ENCODE results near the gene LTB4R. TPM values are rescaled to one million over a fixed set of nuclear protein-coding genes. Genes with fewer than 3 reads are reported as not detected.
A peak's percentile ranks its signal among the peaks of the same experiment; 100 is the strongest.

LTB4R gene
- total and polyA plus RNA-seq, 2 donors (not counting 1 experiment from before 2014, with no cell fraction given): 0.62 to 0.66 TPM

DNA sequence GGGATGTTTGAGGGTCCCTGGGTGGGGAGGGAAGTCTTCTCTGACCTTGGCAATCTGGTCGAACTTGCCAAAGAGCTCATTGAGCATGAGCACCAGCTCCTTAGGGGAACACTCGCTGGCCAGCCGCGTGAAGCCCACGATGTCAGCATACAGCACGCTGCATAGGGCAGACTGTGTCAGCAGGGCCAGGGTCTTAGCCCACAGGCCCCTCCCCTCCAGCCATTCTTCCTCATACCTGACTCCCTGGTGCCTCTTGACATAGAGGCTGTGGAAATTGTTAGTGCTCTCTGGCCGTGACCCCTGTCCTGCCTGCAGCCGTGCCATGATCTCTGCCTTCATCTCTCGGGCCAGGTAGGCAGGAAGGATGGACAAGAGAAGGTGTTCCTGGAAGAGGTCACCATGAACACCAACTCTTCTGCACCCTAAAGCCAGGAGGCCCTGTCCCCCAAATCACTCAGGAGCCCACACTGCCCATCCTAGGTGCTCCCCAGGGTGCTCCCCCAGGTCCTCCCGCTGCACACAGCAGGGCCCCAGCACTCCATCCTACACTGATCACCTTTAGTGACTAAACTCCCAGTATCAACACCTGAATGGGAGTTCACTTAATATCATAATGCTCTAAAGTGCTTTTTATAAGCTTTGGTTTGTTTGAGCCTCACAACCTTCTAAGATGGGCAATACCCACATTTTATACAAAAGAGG lies 19.8 kb downstream of the LTB4R start:
- TF ChIP-seq, protein P1, sequence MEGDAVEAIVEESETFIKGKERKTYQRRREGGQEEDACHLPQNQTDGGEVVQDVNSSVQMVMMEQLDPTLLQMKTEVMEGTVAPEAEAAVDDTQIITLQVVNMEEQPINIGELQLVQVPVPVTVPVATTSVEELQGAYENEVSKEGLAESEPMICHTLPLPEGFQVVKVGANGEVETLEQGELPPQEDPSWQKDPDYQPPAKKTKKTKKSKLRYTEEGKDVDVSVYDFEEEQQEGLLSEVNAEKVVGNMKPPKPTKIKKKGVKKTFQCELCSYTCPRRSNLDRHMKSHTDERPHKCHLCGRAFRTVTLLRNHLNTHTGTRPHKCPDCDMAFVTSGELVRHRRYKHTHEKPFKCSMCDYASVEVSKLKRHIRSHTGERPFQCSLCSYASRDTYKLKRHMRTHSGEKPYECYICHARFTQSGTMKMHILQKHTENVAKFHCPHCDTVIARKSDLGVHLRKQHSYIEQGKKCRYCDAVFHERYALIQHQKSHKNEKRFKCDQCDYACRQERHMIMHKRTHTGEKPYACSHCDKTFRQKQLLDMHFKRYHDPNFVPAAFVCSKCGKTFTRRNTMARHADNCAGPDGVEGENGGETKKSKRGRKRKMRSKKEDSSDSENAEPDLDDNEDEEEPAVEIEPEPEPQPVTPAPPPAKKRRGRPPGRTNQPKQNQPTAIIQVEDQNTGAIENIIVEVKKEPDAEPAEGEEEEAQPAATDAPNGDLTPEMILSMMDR (conservative IDR thresholded peaks at IDR 0.05 in 1 of 2, IDR thresholded peaks at IDR 0.05 in 1 of 2; ENCODE audit: low read depth in 1 of 2, low read length in 2 of 2): no peak
- no peak for TF ChIP-seq EZH2 (IDR thresholded peaks at IDR 0.05; ENCODE audit: low read length, missing control alignments)
- no peak overlapping the region for H3K4me3 ChIP-seq (replicated peaks in 1 of 4; ENCODE audit: control extremely low read depth in 1 of 4, insufficient read depth in 1 of 4, low read depth in 3 of 4, low read length in 4 of 4)
- H3K4me2 ChIP-seq (ENCODE audit: extremely low read depth, insufficient read depth, low read length): no peak overlapping the region
- no peak overlapping the region for H3K27ac ChIP-seq (ENCODE audit: insufficient read depth, low read length)
- no peak overlapping the region for H3K9ac ChIP-seq (ENCODE audit: insufficient read depth, low read length)
- no peaks in the 10 kb centered on the region for H3K9me3 ChIP-seq (ENCODE audit: control insufficient read depth, insufficient read depth, low read depth, low read length)
- no peaks in the 10 kb centered on the region for H3K36me3 ChIP-seq (ENCODE audit: control insufficient read depth, insufficient read depth, low read length)
- H3K4me1 ChIP-seq (ENCODE audit: control insufficient read depth, extremely low read depth, insufficient read depth, low read length): peaks cover 2% of the 10 kb centered on the region
- DNase-seq (ENCODE audit: low read depth in 2 of 2): no peak
- H2AFZ ChIP-seq (ENCODE audit: low read length): no peak overlapping the region
- H3K27me3 ChIP-seq (ENCODE audit: control insufficient read depth, insufficient read depth, low read length): peaks cover 21% of the 10 kb centered on the region
- H3K79me2 ChIP-seq (ENCODE audit: control insufficient read depth, insufficient read depth, low read length): no peaks in the 10 kb centered on the region
- H4K20me1 ChIP-seq (ENCODE audit: control insufficient read depth, extremely low read depth, insufficient read depth, low read length): no peaks in the 10 kb centered on the region

DNA sequence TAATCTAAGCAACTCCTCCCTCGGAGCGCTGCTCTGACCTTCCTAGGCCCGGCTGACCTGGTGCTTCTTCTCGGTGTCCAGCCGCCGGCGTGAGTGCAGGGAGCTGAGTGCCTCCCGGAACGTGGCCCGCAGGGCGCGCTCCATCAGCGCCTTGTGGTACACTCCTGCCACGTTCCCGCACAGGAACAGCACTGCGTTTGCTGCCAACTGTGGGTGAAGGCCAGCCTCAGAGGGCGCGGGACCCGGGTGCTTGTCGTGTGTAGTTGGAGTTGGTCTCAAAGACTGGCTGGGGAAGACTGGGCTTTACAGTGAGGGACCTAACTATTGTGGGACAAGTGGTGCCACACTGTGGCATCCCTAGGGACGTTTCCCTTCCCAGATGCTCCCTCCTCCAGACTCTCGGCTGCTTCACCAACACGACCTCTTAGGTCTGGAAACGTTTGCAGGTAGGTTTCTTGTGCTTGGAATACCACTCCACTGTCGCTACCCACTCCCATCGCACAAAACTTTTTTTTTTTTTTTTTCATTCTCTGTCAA lies 20.5 kb downstream of the LTB4R start:
- Histone ChIP-seq H3K27ac (ENCODE audit: insufficient read depth, low read length) (no peak overlapping the region), H3K9me3 (ENCODE audit: control insufficient read depth, insufficient read depth, low read depth, low read length) (no peaks in the 10 kb centered on the region), H3K9ac (ENCODE audit: insufficient read depth, low read length) (no peak overlapping the region), H3K4me1 (ENCODE audit: control insufficient read depth, extremely low read depth, insufficient read depth, low read length) (peaks cover 2% of the 10 kb centered on the region), H3K36me3 (ENCODE audit: control insufficient read depth, insufficient read depth, low read length) (no peaks in the 10 kb centered on the region), H4K20me1 (ENCODE audit: control insufficient read depth, extremely low read depth, insufficient read depth, low read length) (no peaks in the 10 kb centered on the region), H3K4me3 (replicated peaks in 1 of 4; ENCODE audit: control extremely low read depth in 1 of 4, insufficient read depth in 1 of 4, low read depth in 3 of 4, low read length in 4 of 4) (no peak overlapping the region), H2AFZ (ENCODE audit: low read length) (no peak overlapping the region), H3K4me2 (ENCODE audit: extremely low read depth, insufficient read depth, low read length) (no peak overlapping the region), H3K79me2 (ENCODE audit: control insufficient read depth, insufficient read depth, low read length) (no peaks in the 10 kb centered on the region), H3K27me3 (ENCODE audit: control insufficient read depth, insufficient read depth, low read length) (peaks cover 24% of the 10 kb centered on the region)
- DNase-seq (ENCODE audit: low read depth in 2 of 2): no peak
- TF ChIP-seq, protein P1 (conservative IDR thresholded peaks at IDR 0.05 in 1 of 2, IDR thresholded peaks at IDR 0.05 in 1 of 2; ENCODE audit: low read depth in 1 of 2, low read length in 2 of 2): no peak
- TF ChIP-seq EZH2 (IDR thresholded peaks at IDR 0.05; ENCODE audit: low read length, missing control alignments): no peak

DNA sequence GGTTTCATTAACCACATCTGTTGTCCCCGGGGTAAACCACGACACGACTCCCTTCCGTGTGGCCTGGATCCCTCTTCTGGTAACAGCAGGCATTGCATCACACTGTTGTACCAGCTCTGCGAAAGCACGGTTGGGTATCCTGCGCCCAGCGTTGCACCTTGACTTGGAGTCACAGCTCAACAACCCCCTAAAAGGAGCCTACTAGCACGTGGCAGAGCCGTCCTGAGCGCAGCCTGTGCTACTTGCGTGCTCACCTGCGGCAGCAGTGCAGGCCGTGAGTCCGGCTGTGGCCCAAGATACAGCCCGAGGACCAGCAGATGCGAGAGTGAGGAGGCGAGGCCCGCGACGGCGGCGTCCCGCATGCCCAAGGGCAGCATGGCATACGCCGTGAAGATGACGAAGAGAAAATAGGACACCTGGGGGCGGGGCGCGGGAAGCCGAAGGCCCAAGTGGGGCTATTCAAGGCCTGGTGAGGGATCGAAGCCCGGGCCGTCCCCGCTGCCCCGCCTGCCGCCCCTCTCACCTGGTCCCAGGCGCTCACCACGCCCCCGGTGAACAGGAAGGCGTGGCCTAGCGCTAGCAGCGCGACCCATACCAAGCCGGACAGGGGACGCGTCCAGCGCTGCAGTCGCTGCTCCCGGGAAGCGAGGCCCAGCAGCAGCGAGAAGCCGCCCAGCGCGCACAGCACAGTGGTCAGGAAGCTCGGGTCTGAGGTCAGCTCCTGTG lies 21.1 kb downstream of the LTB4R start:
- no peak for TF ChIP-seq EZH2 (IDR thresholded peaks at IDR 0.05; ENCODE audit: low read length, missing control alignments)
- TF ChIP-seq, protein P1 (conservative IDR thresholded peaks at IDR 0.05 in 1 of 2, IDR thresholded peaks at IDR 0.05 in 1 of 2; ENCODE audit: low read depth in 1 of 2, low read length in 2 of 2): peak; percentile 82
- Histone ChIP-seq H4K20me1 (ENCODE audit: control insufficient read depth, extremely low read depth, insufficient read depth, low read length) (no peaks in the 10 kb centered on the region), H3K9ac (ENCODE audit: insufficient read depth, low read length) (no peak overlapping the region), H3K9me3 (ENCODE audit: control insufficient read depth, insufficient read depth, low read depth, low read length) (no peaks in the 10 kb centered on the region), H3K79me2 (ENCODE audit: control insufficient read depth, insufficient read depth, low read length) (no peaks in the 10 kb centered on the region), H2AFZ (ENCODE audit: low read length) (no peak overlapping the region), H3K4me2 (ENCODE audit: extremely low read depth, insufficient read depth, low read length) (peak overlapping the region; percentile 72), H3K27me3 (ENCODE audit: control insufficient read depth, insufficient read depth, low read length) (peaks cover 27% of the 10 kb centered on the region), H3K27ac (ENCODE audit: insufficient read depth, low read length) (no peak overlapping the region), H3K4me3 (replicated peaks in 1 of 4; ENCODE audit: control extremely low read depth in 1 of 4, insufficient read depth in 1 of 4, low read depth in 3 of 4, low read length in 4 of 4) (no peak overlapping the region), H3K36me3 (ENCODE audit: control insufficient read depth, insufficient read depth, low read length) (no peaks in the 10 kb centered on the region), H3K4me1 (ENCODE audit: control insufficient read depth, extremely low read depth, insufficient read depth, low read length) (peaks cover 2% of the 10 kb centered on the region)
- DNase-seq (ENCODE audit: low read depth in 2 of 2): peak; percentile 41 to 54

Measured in fibroblast of lung (primary cell).